ENCODE measurements around the gene PCAT6.
"Not testable (repeated sequence)": the region's sequence is repeated elsewhere in the genome, so short reads cannot be mapped to it uniquely, and the experiment has no call there.

The PCAT6 gene

GRCh38 chr1:202807926-202808757, 2.6 kb upstream of the PCAT6 start, which contains the start of gene KDM5B:
KDM5B (minus strand) TSS chr1:202808421; CDS start chr1:202808305, 116 bp downstream.
- DNase-seq: peak; percentile 37

- no peak for DNase-seq
Observed at GRCh38 chr1:202809597-202810159, 1.1 kb upstream of the PCAT6 start.

- DNase-seq: no peak
Observed at GRCh38 chr1:202810193-202810614, 550 bp upstream of the PCAT6 start.

GRCh38 chr1:202811296-202812175, 782 bp downstream of the PCAT6 start:
- no peak for DNase-seq

- no peak for DNase-seq
Observed at GRCh38 chr1:202812176-202813026, 1.6 kb downstream of the PCAT6 start.

- peak; percentile 64 for DNase-seq
Observed at GRCh38 chr1:202815120-202815519, 4.4 kb downstream of the PCAT6 start.

- DNase-seq: no peak
Observed at GRCh38 chr1:202818819-202819218, 8.1 kb downstream of the PCAT6 start.

- no peak for DNase-seq
Observed at GRCh38 chr1:202821467-202821866, 10.7 kb downstream of the PCAT6 start.

GRCh38 chr1:202825748-202826147, 15.0 kb downstream of the PCAT6 start:
- no peak for DNase-seq

GRCh38 chr1:202829223-202829622, 18.5 kb downstream of the PCAT6 start:
- not testable (repeated sequence) for DNase-seq

- no peak for DNase-seq
Observed at GRCh38 chr1:202831906-202832305, 21.2 kb downstream of the PCAT6 start.

- no peak for DNase-seq
Observed at GRCh38 chr1:202834771-202835547, 24.2 kb downstream of the PCAT6 start.

- DNase-seq: no peak
Observed at GRCh38 chr1:202835548-202836072, 24.9 kb downstream of the PCAT6 start.

- DNase-seq: no peak
Observed at GRCh38 chr1:202836623-202837403, 26.1 kb downstream of the PCAT6 start.

GRCh38 chr1:202837746-202838262, 27.1 kb downstream of the PCAT6 start:
- no peak for DNase-seq

- DNase-seq: no peak
Observed at GRCh38 chr1:202843081-202843480, 32.3 kb downstream of the PCAT6 start.

- no peak for DNase-seq
Observed at GRCh38 chr1:202844259-202844658, 33.5 kb downstream of the PCAT6 start.

- no peak for DNase-seq
Observed at GRCh38 chr1:202844935-202845334, 34.2 kb downstream of the PCAT6 start.

- DNase-seq: no peak
Observed at GRCh38 chr1:202848191-202848542, 37.4 kb downstream of the PCAT6 start.
